IMR-90 (cell line): ENCODE results near the gene POLR2E.

ENCODE experiments used
- CHD1 ChIP-seq: IDR thresholded peaks from 2 replicates; pipeline ENCODE4 v1.6.1; 2012; ENCODE audit warnings: low read depth, low read length, improper control_type of control experiment
- RAD21 ChIP-seq: IDR thresholded peaks from 2 replicates; pipeline ENCODE4 v1.6.1; 2012; ENCODE audit warnings: low read length, improper control_type of control experiment
- RCOR1 ChIP-seq: IDR thresholded peaks from 2 replicates; pipeline ENCODE4 v1.6.1; 2012; ENCODE audit warnings: mild to moderate bottlenecking, low read length, improper control_type of control experiment; ENCODE audit not compliant: insufficient replicate concordance
- RFX5 ChIP-seq: IDR thresholded peaks from 2 replicates; pipeline ENCODE4 v1.8.0; 2012; ENCODE audit warnings: low read depth, mild to moderate bottlenecking, low read length, moderate library complexity
- TF ChIP-seq, protein P1 (sequence below): conservative IDR thresholded peaks from 2 replicates; pipeline ENCODE4 v1.5.1; 2012; ENCODE audit warnings: mild to moderate bottlenecking, low read depth, low read length, improper control_type of control experiment

DNA sequence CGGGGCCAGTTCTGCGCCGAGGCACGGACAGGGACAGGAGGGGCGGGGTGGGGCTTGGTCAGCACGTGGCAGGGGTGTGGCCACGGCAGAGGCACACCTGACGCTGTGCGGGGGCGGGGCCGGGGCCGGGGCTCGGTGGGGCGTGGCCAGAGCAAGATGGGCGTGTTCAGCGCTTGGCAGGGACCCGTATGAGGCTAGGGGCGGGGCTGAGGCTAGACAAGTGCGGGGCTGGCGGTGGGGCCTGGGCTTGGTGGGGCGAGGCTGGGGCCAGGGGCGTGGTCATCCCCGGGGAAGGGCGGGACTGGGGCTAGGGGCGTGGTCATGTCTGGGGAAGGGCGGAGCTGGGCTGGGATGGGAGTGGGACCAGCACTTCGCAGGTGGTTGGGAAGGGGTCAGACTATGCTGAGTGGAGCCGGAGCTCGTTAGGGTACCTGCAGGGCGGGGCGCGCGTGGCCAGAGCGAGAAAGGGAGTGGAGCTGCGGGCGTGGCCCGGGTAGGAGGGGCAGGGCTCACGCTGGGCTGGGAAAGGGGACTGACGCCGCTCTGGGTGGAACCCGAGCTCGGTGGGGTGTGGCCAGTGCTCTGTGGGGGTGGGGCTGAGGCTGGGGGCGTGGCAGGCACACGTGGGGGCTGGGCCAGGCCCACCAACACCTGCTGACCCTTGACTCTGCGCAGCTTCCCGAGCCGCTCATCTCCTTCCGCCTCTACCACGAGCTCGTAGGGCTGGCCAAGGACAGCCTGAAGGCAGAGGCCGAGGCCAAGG, 12.8 kb downstream of the POLR2E start:
- TF ChIP-seq, protein P1, sequence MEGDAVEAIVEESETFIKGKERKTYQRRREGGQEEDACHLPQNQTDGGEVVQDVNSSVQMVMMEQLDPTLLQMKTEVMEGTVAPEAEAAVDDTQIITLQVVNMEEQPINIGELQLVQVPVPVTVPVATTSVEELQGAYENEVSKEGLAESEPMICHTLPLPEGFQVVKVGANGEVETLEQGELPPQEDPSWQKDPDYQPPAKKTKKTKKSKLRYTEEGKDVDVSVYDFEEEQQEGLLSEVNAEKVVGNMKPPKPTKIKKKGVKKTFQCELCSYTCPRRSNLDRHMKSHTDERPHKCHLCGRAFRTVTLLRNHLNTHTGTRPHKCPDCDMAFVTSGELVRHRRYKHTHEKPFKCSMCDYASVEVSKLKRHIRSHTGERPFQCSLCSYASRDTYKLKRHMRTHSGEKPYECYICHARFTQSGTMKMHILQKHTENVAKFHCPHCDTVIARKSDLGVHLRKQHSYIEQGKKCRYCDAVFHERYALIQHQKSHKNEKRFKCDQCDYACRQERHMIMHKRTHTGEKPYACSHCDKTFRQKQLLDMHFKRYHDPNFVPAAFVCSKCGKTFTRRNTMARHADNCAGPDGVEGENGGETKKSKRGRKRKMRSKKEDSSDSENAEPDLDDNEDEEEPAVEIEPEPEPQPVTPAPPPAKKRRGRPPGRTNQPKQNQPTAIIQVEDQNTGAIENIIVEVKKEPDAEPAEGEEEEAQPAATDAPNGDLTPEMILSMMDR: no peak
- TF ChIP-seq RFX5 (no peak), RCOR1 (no peak), RAD21 (no peak), CHD1 (no peak)
